ENCODE measurements around the gene ATP6V0E1. TPM values are rescaled to one million over a fixed set of nuclear protein-coding genes. Genes with fewer than 3 reads are reported as not detected.
A peak's percentile ranks its signal among the peaks of the same experiment; 100 is the strongest.

ATP6V0E1 gene
- polyA plus RNA-seq (2013, experiment 1 of 2; ENCODE audit: insufficient read length), result 210 TPM
- 211 TPM for polyA plus RNA-seq (2013, experiment 2 of 2; ENCODE audit: insufficient read length)

- DNase-seq, result peak; percentile 93
Measured at GRCh38 chr5:172983542-172984243, at the start of gene ATP6V0E1. Gene ATP6V0E1, plus strand, starts transcription at chr5:172983771. Its CDS starts 90 bp downstream, at chr5:172983861.

GRCh38 chr5:172935096-172935495, 48.5 kb upstream of the ATP6V0E1 start:
- no peak for DNase-seq

- DNase-seq, result no peak
Measured at GRCh38 chr5:172936401-172936800, 47.2 kb upstream of the ATP6V0E1 start.

- peak; percentile 74 for DNase-seq
Measured at GRCh38 chr5:172939071-172939470, 44.5 kb upstream of the ATP6V0E1 start.

GRCh38 chr5:172939611-172940267, 43.8 kb upstream of the ATP6V0E1 start:
- DNase-seq, result peak; percentile 27

- no peak for DNase-seq
Measured at GRCh38 chr5:172940268-172941066, 43.1 kb upstream of the ATP6V0E1 start.

- peak; percentile 29 for DNase-seq
Measured at GRCh38 chr5:172941067-172941516, 42.5 kb upstream of the ATP6V0E1 start.

- DNase-seq, result no peak
Measured at GRCh38 chr5:172942556-172942955, 41.0 kb upstream of the ATP6V0E1 start.

GRCh38 chr5:172943283-172943841, 40.2 kb upstream of the ATP6V0E1 start:
- DNase-seq, result peak; percentile 98

GRCh38 chr5:172943906-172944305, 39.7 kb upstream of the ATP6V0E1 start:
- DNase-seq, result no peak

- peak; percentile 43 for DNase-seq
Measured at GRCh38 chr5:172944741-172945140, 38.8 kb upstream of the ATP6V0E1 start.

- no peak for DNase-seq
Measured at GRCh38 chr5:172945151-172945550, 38.4 kb upstream of the ATP6V0E1 start.

GRCh38 chr5:172946146-172946545, 37.4 kb upstream of the ATP6V0E1 start:
- DNase-seq, result no peak

GRCh38 chr5:172949426-172949825, 34.1 kb upstream of the ATP6V0E1 start:
- DNase-seq, result no peak

- no peak for DNase-seq
Measured at GRCh38 chr5:172950176-172950965, 33.2 kb upstream of the ATP6V0E1 start.

GRCh38 chr5:172951371-172952033, 32.1 kb upstream of the ATP6V0E1 start:
- no peak for DNase-seq

GRCh38 chr5:172952034-172952511, 31.5 kb upstream of the ATP6V0E1 start:
- peak; percentile 95 for DNase-seq

- peak; percentile 94 for DNase-seq
Measured at GRCh38 chr5:172953776-172954675, 29.5 kb upstream of the ATP6V0E1 start.

GRCh38 chr5:172954751-172955159, 28.8 kb upstream of the ATP6V0E1 start:
- peak; percentile 43 for DNase-seq

GRCh38 chr5:172956228-172956627, 27.3 kb upstream of the ATP6V0E1 start:
- no peak for DNase-seq
